HG03439 (cell line): ENCODE data around the gene NPFF.
"Not testable (repeated sequence)": the region's sequence is repeated elsewhere in the genome, so short reads cannot be mapped to it uniquely, and the experiment has no call there.

Source experiments
- ATAC-seq: cut with Tn5 transposase; IDR thresholded peaks from one replicate; pipeline ENCODE4 v1.9.1; 2021; ENCODE audit warnings: mild to moderate bottlenecking, moderate library complexity; ENCODE audit not compliant: unreplicated experiment

Gene NPFF

GRCh38 chr12:53497461-53497860 lies 9.8 kb downstream of the NPFF start:
- no peak for ATAC-seq

- no peak for ATAC-seq
These were observed 10.6 kb downstream of the NPFF start for GRCh38 chr12:53496752-53497032.

- ATAC-seq = no peak
These were observed 11.2 kb downstream of the NPFF start for GRCh38 chr12:53495903-53496751.

- no peak for ATAC-seq
These were observed 13.5 kb downstream of the NPFF start for GRCh38 chr12:53493610-53494391.

- ATAC-seq = peak; percentile 92
These were observed 14.3 kb downstream of the NPFF start for GRCh38 chr12:53492830-53493609.

GRCh38 chr12:53492188-53492587 lies 15.1 kb downstream of the NPFF start:
- no peak for ATAC-seq

GRCh38 chr12:53489242-53489864 lies 17.9 kb downstream of the NPFF start:
- ATAC-seq = no peak

GRCh38 chr12:53486736-53487487 lies 20.4 kb downstream of the NPFF start:
- ATAC-seq = no peak

- ATAC-seq = no peak
These were observed 21.1 kb downstream of the NPFF start for GRCh38 chr12:53485955-53486735.

GRCh38 chr12:53484686-53485575 lies 22.4 kb downstream of the NPFF start:
- no peak for ATAC-seq

GRCh38 chr12:53483979-53484377 lies 23.3 kb downstream of the NPFF start:
- ATAC-seq = no peak

GRCh38 chr12:53483225-53483978 lies 23.9 kb downstream of the NPFF start:
- ATAC-seq = no peak

GRCh38 chr12:53482626-53483168 lies 24.6 kb downstream of the NPFF start:
- no peak for ATAC-seq

GRCh38 chr12:53481939-53482586 lies 25.2 kb downstream of the NPFF start:
- no peak for ATAC-seq

GRCh38 chr12:53481458-53481857 lies 25.8 kb downstream of the NPFF start:
- ATAC-seq = not testable (repeated sequence)

- ATAC-seq = no peak
These were observed 26.5 kb downstream of the NPFF start for GRCh38 chr12:53480491-53481442.
